Central memory CD4-positive, alpha-beta T cell (primary cell): ENCODE results near the gene FOXS1.

ENCODE experiments used
- DNase-seq: peaks from one replicate; pipeline ENCODE4 v3.0.0; 2022

FOXS1 gene

DNA sequence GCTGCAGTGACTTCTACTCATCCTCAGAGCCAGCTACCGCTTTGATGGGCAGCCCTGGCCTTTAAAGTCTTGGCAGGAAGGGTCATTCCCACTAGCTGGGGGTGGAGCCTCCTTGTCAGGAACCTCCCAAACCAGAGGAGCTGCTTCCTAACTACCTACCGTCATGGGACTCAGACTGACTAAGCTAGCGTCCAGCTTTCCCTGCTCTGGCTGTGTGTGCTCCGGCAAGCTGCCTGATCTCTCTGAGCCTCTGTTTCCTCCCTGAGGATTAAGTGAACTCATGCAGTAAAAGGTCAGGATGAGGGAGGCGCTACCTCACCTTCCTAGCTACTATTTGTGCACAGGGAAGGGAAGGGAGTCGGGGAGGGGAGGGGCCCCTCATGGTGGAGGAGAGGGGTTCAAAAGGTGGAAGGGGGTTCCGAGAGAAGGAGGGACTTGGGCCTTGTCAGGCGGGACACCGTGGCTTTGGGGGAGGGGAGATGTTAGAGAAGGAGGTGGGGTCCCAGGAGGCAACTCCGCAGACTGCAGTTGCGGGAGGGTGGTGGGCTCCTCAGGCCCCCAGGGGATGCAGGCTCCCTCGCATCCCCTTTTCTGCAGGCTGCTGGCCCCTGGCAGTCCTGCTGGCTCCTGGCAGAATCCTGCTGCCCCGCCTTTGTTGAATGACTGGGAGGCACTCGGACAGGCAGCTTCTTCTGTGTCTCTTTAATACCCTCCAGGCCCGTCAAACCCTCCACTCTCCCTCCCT, 15.2 kb upstream of the FOXS1 start:
- no peak for DNase-seq

DNA sequence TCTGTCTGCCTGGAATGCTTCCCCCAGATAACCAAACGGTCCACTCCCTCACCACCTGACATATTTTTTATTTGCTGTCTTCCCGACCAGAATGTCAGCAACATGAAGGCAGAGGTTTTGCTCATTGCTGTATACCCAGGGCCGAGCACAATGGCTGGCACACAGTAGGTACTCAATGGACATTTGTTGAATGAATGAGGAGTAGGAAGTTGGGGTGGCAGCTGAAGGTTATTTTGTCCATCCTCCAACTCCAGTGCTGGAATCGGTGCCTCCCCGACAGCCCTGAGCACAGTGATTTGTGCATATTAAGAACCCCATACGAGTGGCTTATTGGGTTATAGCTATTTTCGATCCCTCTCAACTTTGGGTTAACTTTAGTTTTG, 14.6 kb upstream of the FOXS1 start:
- DNase-seq, result no peak

DNA sequence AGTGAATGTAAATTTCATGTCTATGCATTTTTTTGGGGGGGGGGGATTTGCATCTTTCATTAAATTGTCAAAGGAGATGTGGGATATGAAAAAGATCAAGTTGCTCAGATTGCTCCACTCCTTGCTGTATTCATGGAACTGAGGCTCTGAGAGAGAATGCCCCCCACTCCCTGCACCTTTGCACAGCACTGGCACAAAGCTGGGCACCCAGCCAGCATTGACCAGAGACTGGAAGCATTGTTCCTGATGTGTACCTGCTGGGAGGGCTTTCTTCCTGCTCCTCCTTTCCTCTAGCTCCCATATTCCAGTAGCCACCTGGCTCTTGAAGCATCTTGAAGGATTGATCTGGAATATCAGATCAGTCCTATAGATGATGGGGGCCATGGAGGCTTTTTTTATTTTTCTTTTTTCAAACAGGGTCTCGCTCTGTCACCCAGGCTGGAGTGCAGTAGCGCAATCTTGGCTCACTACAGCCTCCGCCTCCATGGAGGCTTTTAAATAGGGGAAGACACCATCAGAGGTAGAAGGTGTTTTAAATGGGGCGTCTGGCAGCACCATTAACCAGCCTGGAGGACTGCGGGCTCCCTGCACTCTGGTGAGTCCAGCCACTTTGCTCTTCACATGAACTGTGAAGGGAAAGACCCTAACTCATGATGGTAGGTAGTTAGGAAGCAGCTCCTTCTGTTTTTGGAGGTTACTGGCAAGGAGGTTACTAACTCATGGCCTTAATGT, 14.0 kb upstream of the FOXS1 start:
- DNase-seq, result no peak

DNA sequence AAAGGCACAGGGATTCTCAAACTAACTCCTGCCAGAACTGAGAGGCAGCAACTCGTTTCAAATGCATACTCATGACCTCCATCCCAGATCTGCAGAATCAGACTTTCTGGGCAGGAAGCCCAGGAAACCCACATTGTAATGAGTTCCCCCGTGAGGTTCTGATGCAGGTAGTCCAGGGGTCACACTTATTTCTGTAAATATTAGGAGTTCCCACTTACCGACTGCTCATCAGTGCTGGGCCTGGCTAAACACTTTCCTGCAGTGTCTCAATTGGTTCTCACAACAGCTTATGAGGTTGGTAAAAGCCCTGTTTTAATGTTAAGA, 13.3 kb upstream of the FOXS1 start:
- DNase-seq, result no peak

DNA sequence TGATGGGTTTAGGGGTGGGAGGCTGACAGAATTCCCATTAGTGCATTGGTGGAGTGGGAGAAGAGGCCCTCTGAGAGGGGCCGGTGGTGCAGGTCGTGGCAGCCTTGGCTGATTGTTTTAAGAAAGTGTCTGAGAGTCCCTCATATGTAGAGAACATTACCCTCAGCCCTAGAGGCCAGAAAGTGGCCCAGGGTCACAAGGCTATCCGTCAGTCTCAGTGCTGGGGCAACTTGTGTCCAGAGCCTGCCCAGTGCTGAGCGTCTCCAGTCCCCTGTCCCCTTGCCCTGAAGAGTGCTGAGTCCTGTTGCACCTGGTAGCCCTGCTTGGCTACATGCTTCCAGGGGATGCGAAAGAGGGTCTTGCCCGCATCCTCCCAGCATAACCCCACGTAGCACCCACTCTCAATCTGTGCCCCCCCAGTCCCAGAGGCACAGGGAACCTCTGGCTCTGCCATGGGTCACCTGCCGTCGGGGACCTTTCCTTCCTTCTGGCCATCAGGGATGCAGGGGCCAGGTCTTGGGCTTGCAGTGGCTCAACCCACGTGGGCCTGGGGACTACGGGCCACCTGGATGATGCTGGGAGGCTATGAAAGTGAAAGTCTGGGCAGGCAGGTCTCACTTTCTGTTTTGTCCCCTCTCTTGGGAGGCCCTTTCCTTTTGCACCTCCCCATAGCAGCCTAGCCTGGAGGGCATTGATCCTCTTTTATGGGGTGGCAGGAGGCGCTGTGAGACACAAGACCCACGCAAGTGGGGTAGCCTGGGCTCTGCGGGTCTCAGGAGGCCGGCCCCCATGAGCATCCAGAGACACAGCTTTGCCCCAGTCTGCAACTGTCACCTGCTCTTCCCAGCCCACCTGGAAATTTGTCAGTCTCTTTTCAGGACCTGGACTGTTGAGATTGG, 12.7 kb upstream of the FOXS1 start:
- no peak for DNase-seq

DNA sequence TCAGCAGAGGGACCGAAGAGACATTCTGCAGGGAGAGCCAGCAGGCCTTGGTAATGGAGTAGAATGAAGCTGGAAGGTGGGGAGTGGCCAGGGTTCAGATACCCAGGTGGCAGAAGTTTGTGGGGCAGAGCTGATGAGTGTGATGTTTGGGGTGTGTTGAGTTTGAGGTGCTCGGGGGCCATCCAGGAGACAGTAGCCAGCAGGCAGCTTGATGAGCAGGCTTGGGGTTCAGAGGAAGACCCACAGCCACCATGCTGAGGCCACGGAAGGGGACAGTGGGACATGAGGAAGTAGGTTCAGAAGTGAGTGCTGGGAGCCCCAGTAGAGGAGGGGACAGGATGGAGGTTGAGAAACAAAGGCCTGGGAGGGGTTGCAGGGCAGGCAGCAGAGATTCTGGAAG, 11.1 kb upstream of the FOXS1 start:
- no peak for DNase-seq

DNA sequence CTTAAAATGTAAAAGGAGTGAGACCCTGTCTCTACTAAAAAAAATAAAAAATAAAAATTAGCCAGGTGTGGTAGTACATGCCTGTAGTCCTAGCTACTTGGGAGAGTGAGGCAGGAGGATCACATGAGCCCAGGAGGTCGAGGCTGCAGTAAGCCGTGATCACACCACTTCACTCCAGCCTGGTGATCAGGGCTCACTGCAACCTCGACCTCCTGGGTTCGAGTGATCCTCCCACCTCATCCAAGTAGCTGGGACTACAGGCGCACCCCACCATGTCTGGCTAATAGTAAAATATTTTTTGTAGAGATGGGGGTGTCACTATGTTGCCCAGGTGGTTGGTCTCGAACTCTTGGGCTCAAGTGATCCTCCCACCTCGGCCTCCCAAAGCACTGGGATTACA, 8.1 kb upstream of the FOXS1 start:
- no peak for DNase-seq

DNA sequence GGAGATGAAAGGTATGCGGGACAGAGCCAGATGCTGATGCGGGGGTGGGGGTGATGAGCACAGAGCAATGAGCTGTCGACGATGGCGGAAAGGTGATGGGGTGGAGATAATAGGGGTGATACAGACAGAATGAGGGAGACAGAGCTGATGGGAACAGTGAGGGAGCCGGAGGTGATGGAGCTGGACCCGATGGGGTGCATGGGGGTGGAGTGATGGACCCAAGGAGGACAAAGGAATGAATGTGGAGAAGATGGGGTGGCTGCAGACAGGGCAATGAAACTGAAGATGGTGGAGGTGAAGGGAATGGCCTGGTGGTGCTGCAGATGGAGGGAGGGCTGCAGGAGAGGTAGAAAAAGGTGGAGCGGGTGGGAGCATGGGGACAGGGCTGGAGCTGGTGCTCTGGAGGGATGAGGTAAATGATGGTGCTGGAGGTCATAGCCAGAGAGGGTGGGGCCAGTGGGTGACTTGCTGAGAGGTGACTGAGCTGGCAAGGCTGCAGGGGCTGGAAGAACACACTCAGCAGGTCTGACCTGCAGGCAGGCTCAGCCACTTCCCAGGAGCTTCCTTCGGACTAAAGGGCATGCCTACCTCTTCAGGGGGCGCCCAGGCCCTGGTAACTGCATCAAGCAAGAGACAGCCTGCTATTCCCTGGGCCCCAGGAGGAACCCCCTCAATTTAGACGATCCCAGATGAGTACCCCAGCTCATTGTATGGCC, 6.0 kb upstream of the FOXS1 start:
- no peak for DNase-seq

DNA sequence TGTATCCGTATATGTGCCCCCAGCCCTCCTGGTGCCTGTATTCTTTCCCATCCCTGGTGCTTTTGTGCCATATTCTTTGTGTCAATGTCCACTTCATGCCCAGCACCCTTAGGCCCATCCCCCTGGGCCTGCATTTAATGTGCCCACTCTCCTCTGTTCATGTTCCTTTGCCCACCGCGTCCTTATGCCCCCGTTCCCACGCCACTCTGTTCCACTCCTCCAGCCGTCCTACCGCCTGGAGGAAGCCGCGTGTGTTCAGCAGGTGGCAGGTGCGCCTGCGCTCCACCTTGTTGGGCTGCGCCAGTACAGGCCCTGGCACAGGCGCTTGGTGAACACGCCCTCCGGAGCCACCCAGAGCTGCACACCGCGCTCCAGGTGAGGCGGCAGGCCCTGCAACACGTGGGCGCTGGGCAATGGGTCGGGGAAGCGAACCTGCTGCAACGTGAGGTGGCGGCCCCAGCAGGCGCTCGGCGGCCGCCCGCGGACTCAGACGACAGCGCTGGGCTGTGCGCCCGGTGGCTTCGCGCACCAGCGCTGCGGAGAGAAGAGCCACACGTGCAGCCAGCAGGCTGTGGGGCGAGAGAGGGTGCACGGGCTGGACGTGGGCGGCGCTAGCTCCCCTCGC, 4.0 kb upstream of the FOXS1 start:
- DNase-seq, result no peak

DNA sequence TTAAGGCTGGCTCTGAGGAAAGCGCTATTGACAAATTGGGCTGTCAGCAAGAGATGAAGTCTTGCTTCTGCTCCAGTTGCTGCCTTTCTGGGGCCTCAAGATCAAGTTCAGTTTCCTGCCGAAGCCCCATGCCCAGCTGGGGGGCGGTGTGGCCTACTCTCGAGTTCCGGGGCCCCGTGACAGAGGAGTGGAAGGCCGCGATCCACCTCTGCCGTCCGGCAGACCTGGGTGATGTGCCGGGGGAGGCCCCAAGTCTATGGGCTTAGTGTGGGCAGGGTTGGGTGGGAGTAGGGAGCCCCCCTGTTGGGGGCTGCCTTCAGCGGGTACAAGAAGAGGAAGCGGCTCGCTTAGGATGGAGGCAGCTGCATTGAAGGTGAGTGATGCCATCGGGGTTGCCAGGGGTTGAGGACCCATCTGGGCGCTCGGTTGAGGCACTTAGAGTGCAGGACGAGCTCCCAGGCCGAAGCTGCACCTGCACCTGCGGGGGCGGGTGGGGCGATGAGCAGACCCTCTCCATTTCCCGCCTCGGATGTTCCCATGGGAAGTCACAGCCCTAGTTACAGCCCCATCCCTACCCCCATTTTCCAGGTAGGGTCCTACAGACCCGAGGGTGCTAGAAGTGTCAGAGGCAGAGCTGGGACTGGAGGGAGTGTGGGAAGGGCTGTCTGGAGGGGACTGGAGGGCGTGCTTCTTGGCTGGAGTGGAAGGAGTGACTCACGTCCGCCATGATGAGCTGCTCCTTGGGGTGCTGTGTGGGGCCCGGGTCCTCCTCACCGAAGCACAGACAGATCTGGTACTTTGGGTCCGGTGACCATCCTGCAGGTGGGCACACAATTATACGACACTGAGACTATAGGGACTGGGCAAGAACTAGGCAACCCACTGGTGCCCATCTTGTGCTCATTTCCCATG, 2.9 kb upstream of the FOXS1 start:
- no peak for DNase-seq

DNA sequence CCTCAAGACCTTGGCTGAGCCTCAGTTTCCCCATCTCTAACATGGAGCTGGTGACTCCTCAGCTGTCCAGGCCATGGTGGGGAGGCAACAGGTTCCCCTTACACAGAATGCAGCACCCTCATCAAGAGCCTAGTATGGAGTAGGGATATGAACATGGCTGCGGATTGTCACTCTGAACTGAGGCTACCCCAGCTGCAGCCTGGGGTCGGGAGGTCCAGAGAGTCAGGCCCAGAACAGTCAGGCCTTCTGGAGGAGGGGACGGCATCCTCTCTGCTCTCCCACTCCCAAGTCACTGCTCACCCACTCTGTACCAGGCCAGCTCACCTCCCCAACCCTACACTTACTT, 1.4 kb upstream of the FOXS1 start:
- DNase-seq, result no peak

DNA sequence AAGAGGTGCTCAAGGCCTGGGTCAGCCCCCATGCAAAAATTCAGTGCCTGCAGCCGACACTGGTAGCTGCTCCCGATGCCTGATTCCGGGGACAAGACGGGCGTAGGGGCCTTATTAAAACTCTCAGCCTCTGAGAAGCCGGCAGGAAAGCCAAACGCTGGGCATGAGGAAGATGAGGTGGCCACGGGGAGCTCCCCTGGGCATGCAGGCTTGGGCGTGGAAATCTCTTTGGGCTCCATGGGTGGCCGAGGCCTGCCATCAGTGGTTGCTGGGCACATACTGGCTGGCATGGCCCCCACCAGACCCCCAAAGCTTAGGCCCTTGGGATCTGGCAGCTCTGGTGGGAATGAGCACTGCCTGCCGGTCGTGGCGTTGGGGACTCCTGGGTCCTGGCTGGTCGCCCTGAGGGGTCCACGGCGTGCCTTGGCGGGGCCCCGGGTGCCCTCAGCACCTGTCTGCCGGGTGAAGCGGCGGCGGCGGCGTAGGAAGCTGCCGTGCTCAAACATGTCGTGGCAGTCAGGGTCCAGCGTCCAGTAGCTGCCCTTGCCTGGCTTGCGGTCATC, 586 bp downstream of the FOXS1 start:
- DNase-seq, result no peak

DNA sequence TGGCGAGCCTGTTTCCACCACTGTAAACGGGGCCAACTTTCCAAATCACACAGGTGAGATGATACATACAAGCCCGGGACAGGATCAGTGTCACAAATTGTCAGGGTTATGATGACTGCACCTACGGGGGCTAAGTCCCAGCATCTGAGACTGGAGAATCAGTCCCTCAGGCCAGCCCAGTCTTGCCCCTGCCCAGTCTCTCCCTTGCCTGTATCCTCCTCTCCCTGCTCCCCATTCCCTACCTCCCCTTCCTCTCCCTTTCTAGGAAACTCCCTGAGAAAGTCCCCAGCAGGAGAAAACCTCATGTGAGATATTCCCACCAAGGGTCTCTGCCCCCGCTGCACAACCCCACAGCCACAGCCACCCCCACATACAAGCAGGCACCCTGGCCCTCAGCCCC, 1.5 kb downstream of the FOXS1 start:
- DNase-seq, result no peak

DNA sequence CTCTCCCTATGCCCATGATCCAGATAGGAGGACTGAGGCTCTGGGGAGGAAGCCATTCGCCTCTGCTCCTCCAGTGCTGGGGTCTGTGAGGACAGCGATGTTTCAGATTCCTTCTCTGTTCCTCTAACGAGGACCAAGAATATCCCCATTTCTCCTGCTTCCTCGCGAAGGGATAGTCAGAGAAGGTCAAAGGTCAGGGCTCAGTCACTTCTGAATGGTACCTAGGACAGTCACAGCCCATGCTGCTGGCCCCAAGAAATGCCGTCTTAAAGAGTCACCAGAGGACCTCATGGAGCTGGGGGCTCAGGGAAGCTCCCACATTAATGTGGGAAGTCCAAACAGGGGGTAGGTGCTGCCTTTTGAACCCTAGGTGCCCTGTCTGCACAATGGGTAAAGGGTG, 2.1 kb downstream of the FOXS1 start:
- DNase-seq, result no peak

DNA sequence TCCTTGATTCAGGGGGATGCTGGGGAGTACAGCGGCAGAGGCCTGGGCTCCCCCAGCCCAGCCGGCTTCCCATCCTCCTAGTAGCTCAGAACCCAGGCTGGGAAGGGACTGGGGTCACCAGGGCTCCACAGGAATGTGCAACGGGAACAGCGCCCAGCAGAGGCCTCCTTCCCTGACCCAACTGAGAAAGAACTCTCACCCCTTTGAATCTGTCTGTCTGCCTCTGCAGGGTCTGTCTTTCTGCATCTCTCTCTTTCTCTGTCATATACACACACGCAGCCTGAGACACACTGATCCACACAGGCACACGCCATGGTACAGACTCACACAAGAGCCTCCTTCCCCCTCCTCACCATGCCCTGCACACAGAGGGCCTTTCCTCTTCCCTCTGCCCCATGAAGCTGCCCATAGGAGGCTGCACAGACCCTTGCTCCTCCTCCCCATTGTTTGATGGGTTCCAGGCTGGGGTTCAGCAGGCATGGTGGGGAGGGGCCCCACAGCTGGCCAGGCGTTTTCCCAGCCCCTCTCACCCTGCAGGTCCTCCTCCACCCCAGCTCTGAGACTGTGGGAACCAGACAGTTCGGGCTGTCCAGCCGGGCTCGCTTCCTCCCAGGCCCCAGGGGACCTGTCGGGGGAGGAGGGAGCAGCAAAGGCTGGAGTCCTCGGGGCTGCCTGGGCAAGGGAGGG, 2.8 kb downstream of the FOXS1 start:
- no peak for DNase-seq

DNA sequence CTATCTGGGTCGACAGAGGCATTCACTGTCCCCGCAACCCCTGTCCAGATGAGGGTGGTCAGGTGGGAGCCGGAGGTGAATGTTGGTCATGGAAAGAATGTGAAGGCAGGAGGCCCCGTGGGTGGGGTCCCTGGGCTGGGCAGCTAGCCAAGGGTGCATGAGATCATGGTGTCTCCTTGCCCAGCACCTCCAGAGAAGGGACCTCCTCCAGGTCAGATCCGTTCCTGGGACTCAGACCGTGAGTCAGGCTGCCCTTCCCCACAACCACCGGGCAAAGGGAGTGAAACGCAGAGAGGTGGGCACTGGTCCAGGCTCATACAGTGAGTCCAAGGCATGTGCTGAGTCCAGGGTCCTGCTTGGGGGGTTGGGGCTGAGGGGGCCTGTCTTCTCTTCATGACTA, 3.5 kb downstream of the FOXS1 start:
- DNase-seq, result no peak

DNA sequence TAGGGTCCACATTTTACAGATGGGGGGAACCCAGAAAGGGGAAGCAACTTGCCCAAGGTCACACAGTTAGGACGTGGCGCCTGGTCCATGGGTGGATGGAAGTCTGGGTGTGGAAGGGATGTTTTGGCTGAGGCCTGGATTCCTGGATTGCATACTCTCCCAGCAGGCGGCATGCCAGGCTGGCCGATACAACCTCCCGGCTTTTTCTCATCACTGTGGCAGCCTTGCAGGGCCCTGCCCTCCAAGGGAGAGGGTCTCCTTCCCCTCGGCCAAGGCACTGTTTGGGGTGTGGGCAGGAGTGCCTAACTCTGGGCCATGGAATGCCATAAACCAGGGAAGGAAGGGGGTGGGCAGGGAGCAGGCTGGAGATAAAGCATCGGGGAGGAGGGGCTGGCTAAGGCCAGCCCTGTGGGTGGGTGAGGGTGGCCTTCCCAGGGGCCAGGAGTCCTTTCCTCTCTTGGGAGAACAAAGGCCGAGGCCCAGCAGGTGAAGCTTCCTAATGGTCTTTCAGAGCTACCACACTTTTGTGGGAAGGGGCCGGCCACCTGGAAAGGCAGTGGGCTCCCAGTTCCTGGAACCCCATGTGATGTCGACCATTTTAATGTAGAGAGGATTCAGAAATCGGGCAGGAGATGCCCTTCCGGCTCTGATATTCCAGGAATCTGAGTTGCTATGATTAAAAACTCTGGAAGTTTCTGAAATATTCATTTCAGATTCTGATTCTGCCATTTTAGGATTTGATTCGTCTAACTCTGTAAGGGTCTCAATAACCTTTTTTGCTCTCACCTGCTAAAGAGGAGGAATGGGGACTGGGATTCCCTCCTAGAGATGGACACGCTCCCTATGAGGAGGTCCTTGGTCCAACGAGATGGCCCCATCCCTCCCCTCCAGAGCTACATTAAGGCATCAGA, 4.2 kb downstream of the FOXS1 start:
- no peak for DNase-seq

DNA sequence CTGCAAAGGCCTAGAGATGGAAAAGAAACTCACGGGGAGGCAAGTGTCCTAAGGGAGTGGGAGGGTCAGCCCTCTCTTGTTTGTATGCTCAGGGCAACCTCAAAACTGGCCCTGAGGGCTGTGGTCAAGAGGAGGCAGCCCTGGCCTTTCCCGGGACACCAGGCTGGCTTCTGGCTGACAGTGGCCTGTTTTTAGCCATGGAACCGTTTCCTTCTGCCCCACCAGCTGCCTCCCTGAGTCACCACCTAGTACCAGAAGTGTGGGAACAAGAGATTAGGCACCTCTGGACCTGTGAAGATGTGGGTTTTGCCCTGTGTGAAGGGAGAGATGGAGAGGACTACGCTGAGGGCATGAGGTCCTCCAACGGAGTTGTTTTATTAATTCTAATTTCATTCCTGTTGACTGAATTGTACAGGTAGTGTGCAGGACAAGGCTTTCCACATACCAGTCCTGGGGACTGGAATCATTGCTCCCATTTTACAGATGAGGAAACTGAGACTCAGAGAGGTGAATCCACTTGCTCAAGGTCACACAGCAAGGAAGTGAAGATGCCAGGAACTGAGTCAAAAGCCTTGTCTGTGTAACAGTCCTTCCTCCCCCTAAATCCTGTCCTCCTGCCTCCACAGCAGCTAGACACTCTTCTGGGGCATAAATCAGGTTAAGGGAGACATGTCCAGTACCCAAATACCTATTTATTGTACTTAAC, 5.5 kb downstream of the FOXS1 start:
- no peak for DNase-seq
